ENCODE results near the gene ZC2HC1B.

ZC2HC1B gene

DNA sequence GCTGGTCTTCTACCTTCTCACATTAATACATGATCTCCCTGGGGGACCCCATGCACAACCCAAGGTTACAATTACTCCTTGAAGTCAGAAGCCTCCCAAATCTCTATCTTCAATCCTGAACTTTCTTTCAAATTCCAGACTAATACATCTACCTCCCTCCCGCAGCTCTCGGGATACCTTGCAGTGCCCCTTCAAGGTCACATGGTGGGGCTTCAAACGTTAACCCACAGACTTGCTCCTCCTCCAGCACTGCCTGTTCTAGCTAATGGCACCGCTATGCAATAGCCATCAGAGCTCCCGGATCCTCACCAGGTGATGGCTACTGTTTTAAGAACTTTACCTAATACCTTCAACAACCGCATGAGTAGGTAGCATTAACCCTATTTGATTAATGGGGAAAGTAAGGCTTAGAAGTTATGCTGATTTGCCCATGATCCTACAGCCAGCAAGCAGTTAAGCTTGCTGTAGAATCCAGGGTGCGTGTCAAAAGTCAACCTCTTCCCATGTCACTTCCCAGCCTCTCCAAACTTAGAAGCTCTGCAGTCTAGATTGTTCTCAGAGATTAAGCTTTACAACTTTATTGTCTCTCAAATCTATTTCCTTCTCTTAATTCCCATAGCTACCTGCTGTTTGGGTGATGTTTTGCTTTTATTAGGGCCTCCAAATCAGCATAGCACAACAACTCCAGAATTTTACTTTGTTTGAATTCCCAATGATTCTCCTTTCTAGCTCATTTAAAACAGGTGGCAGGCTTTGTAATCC is 99.1 kb downstream of the ZC2HC1B start:
- no peak for DNase-seq

DNA sequence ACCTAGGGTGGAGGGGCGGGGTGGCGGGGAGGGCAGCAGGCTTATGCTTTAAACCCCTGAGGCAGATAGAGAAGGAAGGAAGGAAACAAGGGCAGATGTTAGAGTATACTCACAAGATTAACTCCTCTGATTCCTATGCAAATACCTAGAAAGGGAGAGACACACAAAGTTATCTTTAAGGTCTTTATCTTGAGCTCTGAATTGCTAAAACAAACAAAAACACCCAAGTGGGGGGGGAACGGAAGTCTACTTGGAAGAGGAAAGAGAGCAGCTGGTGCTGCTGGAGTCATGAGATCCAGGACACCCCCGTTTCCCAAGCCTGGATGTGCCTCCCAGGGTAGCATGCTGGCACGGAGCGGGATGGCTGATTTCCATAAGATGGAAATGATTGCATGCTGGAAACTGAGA is 100.4 kb downstream of the ZC2HC1B start:
- no peak for DNase-seq

GRCh38 chr6:143965503-143966171 is 101.4 kb downstream of the ZC2HC1B start:
- peak; percentile 64 for DNase-seq

DNA sequence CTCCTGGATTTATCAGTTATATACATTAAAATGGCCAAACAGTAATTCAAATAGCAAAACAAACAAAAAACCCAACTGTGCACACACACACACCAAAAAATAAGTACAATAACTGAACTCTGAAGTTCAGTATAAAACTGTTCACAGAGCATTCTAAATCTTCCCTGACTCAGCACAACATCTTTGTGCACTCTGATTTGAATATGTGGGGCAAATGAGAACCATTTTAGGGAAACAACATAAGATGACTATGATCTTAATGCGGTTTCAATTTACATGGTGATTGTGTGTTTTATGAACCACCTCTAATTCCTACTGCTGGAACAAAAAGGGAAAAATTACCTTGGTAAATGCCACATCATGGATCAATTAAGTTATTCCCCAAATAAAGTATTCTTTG is 102.0 kb downstream of the ZC2HC1B start:
- DNase-seq = no peak

- DNase-seq = peak; percentile 39
Observed at GRCh38 chr6:143967706-143968376, 103.6 kb downstream of the ZC2HC1B start.

- DNase-seq = no peak
Observed at GRCh38 chr6:143969077-143969476, 104.8 kb downstream of the ZC2HC1B start.

GRCh38 chr6:143970456-143971218 is 106.4 kb downstream of the ZC2HC1B start:
- DNase-seq = peak; percentile 17

GRCh38 chr6:143971482-143972205 is 107.4 kb downstream of the ZC2HC1B start:
- DNase-seq = no peak

- DNase-seq = no peak
Observed at GRCh38 chr6:143973097-143973966, 109.1 kb downstream of the ZC2HC1B start.

DNA sequence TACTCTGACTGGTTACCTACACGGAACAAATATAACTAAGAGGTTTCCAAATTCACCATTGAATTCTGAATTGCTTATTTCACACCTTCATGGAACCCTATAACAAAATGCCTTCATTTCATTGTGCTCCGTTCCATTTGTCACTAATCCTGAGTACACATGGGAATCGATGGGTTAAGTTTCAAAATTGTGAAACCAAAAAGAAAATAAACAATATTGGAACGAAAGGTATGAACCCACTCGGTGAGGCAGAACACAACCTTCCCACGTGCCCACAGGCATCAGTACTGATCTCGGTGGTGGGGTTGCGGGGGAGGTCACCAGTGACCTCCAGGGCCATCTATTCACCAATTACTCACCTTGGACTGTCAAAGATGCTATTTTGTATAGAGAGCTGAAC is 109.8 kb downstream of the ZC2HC1B start:
- no peak for DNase-seq

GRCh38 chr6:143976806-143977349 is 112.6 kb downstream of the ZC2HC1B start:
- no peak for DNase-seq

- DNase-seq = no peak
Observed at GRCh38 chr6:143980921-143981320, 116.6 kb downstream of the ZC2HC1B start.

DNA sequence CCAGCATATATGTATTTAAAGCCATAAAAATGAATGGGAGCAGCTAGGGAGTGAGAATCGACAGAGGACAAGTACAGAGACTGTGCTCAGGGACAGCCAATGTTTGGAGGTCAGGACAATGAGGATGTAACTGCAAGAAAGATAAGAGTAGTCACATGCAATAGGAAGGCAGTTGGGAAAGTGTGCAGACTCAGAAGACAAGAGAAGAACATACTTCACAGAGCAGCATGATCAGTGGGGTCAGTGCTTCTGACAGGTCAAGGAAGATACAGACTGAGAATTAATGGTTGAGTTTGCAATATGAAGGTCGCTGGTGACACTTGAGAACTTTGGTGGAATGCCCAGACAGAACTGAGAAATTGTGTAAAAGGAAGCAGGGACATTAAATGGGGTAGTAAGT is 118.7 kb downstream of the ZC2HC1B start:
- DNase-seq = no peak

- no peak for DNase-seq
Observed at GRCh38 chr6:143984666-143985065, 120.4 kb downstream of the ZC2HC1B start.

- DNase-seq = no peak
Observed at GRCh38 chr6:143986463-143987065, 122.3 kb downstream of the ZC2HC1B start.
